HG03135 (cell line): Measurements from ENCODE around the gene STON2.
"Not testable (repeated sequence)": the region's sequence is repeated elsewhere in the genome, so short reads cannot be mapped to it uniquely, and the experiment has no call there.

Experiments used
- ATAC-seq: cut with Tn5 transposase; IDR thresholded peaks from one replicate; pipeline ENCODE4 v1.9.1; 2021; ENCODE audit warnings: mild to moderate bottlenecking, moderate library complexity; ENCODE audit not compliant: unreplicated experiment

STON2 gene

DNA sequence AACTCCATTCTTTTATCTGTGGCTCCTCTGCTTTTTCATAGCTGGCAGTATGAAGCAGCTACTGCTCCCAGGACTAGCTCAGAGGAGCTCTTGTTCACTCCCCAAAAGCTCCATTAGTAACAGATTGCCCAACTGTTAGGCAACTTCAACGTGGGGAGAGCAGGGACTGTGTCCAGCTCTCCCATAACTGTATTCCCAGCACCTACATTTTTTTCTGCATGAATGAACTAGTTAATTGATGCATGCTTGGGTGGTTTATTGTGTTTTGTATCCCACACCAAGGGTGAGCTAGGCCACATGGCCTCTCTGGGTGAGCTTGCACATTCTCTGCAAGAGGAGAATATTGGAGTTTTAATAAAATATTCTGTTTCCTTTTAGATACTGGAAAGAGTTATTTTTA is 15.2 kb downstream of the STON2 start:
- ATAC-seq = no peak

DNA sequence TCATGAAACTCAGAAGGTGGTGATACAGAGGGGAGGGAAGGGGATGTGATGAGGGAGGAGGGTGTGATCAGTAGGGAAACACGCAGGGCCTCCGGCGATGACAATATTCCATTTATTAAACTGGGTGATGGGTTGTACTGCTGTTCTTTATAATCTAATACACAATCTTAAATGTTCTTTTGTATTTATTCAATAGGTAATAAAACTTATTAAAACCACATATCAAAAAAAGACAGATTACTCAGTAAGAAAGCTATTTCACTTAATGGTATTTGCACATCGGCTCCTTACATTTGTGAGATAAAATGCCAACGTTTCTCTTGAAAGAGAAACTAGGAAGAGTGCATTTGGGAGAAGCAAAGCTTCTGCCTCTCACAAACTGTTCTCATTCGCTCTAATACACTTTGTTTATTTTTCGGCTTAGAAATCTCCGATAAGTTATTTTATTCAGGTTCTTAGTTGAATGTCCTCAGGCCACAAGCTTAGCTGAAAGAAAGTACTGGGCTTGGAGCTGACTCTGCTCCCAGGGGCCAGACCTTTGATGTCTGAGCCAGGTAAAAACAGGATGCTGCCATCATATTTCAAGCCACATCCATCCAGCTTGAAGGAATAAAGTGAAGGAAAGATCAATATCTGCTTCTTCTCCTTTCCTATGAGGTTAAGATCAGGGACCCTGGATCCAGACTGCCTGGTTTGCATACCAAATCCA is 17.5 kb downstream of the STON2 start:
- no peak for ATAC-seq

DNA sequence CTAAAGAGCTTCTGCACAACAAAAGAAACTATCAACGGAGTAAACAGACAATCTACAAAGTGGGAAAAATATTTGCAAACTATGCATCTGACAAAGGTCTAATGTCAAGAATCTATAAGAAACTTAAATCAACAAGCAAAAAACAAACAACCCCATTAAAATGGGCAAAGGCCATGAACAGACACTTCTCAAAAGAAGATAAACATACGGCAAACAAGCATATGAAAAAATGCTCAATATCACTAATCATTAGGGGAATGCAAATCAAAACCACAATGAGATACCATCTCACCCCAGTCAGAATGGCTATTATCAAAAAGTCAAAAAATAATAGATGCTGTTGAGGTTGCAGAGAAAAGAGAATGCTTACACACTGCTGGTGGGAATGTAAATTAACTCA is 20.1 kb downstream of the STON2 start:
- ATAC-seq = not testable (repeated sequence)

DNA sequence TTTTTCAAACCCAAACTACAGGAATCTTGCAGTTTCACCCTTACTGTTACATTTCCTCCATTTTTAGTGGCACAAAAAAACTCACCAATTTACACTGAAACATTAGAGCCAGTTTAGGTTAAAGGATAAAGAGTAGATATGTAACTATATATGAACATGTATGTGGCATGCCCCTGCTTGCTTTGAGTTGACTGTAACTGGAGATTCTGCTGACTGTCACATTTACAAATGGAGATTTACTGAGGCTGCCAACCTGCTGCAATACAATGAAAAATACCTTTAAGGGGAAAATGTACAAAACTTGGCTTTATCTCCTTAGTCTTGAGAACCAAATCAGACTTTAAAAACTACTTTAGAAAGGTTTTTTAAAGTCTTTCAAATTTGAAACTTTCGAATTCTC is 28.3 kb downstream of the STON2 start:
- no peak for ATAC-seq

DNA sequence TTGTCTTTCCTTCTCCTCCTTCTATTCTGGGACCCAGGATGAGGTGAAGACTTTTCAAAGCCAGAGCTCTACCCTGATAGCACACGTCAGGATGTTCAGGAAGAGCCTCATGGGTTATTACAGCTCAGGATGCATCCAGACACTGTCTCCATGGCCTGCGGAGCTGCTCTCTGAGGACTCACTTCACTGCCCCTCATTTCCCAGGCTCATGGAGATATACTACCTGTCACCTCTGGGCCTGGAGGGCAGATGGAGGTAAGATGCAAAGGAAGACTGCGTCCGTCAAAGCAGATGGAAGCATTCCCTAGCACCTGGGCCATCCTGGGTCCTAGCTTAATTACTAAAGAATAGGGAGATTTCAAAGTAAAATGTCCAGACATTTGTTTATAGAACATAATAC is 32.6 kb downstream of the STON2 start:
- ATAC-seq = no peak

DNA sequence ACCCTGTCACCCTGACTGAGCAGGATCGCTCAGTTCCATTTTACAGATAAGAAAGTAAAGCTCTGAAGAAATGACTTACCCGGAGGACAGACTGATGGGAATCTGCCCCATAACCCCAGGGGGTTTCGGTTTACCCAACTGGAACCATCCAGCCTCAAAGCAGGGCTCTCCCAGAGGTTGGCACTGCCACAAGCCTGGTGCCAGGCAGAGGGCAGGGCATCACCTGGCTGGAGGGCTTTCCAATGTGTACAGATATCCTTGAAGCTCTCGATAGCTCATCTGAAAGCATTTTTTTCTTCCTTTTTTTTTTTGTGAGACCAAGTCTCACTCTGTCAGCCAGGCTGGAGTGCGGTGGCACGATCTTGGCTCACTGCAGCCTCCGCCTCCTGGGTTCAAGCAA is 33.2 kb downstream of the STON2 start:
- ATAC-seq = no peak

DNA sequence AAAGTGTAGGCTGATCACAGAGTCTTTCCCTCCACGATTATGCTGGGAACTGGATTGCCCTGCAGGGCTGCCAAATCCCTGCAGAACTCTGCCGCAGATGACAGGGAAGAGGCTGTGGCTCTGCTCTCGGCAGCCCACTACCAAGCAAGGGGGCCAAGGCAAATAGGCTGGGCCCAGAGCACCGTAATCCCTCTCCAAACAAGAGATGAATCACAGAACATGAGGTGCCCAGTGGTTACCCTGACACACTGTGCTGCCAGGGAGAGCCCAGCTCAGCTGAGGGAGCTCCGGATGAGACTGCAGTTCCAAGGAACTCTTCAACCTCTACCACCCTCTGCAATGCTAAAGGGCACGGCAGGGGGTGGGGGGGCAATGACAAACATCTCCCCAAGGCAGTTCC is 33.9 kb downstream of the STON2 start:
- ATAC-seq = no peak

DNA sequence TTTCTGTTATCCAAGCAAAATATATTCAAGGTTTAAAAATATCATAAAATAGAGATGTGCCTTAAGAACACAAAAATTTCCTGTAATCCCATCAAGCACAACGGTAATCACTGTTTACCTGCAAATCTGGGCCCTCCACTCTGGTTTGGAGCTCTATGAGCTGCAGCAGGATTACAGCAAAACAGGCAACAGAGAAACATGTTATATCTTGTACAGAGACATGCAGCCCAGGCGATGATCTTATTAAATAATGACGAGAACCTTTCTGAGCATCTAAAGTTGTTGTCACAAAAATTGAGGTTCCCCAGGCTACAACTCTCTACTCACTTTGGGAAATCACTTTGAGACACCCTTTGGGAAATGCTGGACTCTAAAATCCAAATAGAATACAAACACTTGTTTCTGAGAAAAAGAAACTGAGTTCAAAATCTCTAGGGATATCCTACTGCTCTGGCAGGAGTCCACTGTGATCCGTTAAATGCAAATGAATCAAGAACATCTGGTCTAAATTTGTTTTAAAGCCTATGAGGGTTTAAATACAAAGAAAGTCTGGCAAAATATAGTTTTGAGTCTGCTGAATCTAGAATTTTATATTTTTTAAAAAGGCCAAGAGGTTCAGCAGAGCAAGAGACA is 36.3 kb downstream of the STON2 start:
- ATAC-seq = no peak

DNA sequence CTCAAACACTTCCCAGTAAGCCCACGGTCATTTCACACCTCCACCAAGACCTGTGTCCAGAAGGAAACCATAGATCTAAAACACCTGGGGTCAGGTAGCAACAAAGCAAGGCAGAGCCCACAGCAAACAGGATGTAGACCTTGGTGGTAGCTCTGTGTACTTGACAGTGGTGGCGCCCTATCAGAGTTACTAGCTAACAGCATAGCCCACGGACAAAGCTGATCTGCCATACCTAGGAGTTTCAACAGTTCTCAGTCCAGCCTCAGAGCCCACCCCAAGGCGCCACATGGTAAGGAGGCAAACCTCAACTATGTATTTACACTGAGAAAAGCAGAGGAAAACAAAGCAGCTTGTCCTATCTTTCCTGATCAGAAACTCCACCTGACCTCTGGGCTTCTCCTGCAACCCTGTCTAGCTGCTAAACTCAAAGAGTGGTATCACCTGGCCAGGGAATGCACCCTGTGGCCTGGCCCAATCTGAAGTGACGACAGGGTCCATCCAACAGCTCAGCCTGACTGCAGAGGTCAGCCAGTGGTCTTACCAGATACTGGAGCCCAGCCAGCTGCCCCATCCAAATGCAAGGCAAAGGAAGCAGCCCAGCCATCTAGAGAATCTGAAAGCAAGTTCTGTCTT is 46.3 kb downstream of the STON2 start:
- no peak for ATAC-seq

DNA sequence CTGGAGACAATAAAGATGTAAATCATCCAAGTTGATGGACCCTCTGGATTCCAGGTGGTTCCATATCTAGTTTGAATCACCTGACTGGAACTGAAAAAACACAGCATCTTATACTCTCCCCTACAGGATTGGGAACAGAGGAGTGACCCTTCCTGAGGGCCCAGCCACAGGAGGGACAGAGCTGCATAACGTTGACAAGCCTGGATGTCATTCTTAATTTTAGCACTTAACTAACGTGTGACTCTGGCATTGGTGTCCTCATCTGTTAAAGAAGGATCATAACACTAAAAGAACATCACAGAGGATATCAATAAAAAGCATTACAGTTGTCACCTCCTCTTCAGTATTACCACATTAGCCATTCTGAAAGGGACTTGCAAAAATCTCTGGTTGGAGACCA is 47.7 kb downstream of the STON2 start:
- ATAC-seq = no peak

DNA sequence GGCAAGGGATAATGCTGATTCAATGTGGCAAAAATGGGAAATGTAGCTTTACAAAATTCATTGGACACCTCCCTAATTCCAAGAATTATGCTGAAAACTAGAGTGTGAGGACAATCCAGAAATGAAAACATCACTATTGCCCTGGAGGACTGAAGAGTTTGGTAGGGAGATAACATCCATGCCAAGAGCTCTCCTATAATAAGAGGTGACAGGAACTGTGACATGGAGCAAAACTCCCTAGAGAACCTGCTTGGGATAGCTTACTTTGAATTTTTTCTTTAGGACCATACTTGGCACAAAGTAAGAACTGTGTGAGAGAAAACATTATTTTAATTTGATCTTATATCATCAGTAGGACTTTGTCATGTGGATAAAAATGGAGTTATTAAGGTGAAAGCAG is 48.9 kb downstream of the STON2 start:
- ATAC-seq = no peak

DNA sequence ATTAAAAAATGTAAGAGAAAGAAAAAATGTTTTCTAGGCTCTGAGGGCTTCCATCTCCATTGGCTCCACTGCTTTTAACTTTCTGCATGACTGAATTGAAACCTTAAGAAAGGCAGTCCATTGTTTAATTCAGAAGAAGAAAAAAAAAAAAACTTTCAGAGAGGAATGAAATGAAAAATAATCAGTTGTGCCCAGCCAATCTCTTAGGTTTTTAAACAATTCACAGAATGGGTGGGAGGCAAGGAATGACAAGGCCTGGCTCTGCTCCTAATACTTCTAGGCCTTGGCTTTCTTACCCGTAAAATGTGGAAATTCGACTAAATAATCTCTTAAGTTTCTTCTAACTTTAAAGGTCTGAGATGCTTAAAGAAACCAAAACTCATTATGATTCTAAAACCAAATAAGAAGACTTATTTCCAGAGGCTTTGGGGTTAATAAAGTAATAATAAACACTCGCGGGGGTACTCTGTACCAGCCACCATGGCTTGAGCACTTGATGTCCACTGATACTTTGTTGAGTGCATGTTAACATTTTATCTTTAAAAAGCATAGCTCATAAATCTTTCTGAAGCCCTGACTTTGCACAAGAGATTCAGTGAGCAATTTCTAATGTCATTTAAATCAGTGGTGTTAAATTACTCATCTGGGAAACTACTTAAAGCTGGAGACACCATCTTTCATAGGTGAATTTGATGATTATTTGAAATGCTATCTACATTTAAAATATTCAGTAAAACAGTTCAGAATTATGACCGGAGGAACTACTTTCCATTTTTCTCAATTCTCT is 49.6 kb downstream of the STON2 start:
- no peak for ATAC-seq

DNA sequence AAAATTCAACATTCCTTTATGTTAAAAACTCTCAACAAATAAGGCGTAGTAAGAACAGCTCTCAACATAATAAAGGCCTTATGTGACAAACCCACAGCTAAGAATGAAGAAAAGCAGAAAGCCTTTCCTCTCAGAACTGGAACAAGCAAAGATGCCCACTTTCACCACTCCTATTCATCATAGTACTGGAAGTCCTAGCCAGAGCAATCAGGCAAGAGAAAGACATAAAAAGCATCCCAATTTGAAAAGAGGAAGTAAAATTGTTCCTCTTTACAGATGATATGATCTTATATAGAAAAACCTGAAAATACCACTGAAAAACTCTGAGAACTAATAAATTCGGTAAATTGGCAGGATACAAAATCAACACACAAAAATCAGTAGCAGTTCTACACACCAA is 52.1 kb downstream of the STON2 start:
- no peak for ATAC-seq

DNA sequence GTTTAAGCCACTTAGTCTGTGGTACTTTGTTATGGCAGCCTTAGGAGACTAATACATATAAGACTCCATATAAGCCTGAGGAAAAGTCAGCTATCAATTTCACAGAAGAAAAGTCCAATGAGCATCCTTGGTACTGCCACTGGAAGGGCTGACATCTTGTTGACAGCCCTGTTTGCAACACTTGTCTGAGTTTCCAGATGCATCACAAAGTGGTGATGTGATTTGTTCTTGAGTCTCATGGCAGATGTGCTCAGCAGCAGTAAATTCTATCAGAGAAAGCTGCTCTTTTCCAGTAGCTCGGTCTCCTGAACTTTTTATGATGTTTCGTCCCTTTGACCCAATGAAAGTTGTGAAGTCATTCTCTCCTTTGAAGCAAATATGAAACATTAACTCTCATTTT is 54.3 kb downstream of the STON2 start:
- no peak for ATAC-seq

DNA sequence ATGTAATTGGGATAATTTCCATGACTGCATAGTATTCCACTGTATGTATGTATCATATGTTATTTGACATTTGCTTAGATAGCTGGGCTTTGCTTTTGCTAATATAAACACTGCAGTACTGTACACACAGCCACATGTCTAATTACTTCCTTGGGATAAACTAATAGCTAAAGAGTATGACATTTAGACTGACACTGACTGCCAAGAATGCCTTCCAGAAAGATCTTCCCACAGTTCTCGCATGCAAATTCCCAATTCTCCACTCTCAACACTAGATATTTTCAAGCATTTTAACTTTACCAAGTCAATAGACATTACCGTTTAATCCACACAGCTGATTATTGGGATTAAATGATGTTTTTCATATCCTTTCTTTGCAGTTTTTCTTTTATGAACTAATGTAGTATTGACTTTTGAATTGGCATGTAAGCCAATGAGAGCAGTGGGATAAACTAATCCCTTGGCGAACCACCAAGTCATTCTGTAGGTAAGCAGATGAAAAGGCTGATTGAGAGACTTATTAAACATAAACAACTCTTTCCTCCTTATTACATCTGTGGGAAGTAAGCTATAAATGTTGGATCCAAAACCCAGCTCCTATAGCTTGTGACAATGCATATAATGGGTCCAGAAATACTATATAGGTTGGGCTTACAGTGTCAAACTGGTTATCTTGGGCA is 55.5 kb downstream of the STON2 start:
- no peak for ATAC-seq

DNA sequence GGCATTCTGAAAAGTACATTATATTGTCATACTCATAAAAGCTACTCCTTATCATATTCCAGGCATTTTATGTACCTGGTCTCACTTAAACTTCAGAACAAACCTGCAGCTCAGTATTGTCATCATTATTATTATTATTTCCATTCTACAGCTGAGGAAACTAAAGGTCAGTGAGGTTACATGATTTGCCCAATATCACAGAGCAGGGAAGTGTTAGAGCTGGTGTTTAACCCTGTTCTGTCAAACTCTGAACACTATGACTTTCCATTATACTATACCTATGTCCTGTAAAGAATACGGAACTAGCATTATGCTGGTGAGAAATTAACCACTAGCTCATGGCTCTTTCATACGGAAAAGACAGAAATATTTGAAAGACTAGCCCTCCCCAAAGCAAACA is 56.4 kb downstream of the STON2 start:
- no peak for ATAC-seq

DNA sequence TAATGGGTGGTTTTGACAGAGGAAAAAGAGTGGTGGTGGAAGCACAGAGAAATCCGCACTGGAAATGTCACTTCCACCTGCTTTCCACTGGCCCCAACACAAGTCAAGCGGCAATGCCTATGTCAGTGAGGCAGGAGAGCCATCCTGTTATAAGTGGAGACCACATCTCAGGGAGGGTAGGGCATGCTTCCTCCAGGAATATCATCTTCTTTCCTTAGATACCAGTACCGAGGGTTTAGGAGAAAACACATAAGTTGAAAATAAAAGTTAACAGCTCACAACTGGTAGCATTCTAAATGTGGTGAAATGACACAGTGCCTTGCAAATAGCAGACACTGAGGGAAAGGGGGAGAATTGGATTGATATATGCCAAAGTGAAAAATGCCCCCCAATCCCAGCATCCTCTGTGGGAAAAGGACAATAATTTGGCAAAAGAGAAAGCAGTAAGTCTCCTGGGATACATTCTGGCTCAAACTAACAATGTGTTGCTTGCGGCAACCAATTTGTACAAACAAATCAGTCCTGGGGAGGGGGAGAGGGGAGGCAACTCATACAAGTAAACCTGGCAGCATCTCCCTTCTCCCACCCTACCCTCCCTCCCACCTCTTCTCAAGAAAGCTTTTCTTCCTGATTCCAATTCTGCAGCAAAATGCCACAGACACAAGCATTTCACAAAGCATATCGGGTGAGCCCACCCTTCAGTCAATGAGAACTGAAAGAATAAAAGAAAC is 57.1 kb downstream of the STON2 start:
- no peak for ATAC-seq

DNA sequence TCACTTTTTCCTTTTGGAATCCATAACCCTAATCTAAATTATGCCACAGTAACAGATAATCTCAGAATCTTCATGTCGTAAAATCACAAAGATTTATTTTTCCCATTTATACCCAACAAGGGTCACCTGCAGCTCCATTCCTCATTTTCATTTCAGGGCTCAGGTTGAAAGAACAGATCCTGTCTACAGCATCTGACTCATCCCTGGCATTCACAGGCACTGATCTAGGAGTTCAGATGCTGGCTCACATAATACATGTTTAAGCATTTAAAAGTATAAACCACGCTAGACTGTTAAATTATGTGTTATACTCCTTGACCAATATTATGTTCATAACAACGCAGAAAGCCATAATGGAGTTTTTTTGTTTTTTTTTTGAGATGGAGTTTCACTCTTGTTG is 58.3 kb downstream of the STON2 start:
- ATAC-seq = no peak

DNA sequence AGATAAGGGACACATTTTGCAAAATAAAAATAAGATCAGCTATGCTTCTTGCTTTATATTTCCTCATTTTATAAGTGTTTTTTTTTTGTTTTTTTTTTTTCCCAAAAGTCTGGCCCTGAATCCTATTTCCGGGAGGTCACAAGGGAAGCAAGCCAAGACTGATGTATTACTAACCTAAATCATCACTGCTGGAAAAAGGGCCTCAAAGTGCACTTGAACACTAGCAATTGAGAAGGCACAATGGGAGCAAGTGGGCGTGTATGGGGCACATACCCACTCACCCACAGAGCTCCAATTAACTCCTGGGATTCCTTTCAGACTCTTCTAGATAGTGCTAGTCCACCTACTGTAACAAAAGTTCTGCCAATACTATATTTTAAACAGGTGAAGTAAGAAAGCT is 58.8 kb downstream of the STON2 start:
- ATAC-seq = no peak

DNA sequence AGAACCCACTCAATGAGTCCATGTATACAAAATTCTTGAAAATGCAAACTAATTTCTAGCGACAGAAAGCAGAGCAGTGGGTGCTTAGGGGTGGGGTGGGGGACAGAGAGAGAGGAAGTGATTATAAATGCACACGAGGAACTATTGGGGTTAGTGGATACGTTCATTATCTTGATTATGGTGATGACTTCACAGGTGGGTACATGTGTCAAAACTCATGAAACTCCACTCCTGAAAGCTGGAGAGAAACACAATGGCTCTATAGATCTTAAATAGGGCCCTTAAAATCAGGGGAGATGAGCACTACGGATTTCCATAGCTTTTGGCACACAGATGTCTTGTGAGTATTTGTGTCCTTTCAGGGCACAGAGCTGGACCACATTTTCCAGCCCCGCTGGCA is 59.9 kb downstream of the STON2 start:
- ATAC-seq = no peak

DNA sequence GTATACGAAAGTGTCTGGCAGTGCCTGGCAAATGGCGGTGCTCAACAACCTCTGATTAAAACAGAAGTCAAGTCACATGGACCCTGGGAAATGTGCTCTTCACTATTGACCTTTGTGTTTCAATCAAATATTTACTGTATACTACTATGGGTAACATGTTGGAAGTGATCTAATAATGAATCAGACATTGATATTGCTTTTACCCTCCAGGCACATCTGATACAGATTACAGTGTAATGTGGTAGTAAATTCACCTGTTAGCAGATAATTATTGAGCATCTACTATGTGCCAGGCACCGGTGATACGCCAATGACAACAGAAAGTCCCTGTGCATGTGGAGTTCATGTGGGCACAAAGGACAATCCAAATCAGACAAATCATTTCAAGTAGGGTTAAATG is 63.1 kb downstream of the STON2 start:
- no peak for ATAC-seq
